Fibroblast of skin of left quadriceps (primary cell): ENCODE data around the gene OLFM4.
"Not testable (repeated sequence)": the region's sequence is repeated elsewhere in the genome, so short reads cannot be mapped to it uniquely, and the experiment has no call there.

Experiments
- DNase-seq, 2 experiments: peaks; one replicate each; pipeline ENCODE4 v3.0.0-alpha.2; 2013; ENCODE audit warnings: low read depth in 2 of 2

OLFM4 gene

DNA sequence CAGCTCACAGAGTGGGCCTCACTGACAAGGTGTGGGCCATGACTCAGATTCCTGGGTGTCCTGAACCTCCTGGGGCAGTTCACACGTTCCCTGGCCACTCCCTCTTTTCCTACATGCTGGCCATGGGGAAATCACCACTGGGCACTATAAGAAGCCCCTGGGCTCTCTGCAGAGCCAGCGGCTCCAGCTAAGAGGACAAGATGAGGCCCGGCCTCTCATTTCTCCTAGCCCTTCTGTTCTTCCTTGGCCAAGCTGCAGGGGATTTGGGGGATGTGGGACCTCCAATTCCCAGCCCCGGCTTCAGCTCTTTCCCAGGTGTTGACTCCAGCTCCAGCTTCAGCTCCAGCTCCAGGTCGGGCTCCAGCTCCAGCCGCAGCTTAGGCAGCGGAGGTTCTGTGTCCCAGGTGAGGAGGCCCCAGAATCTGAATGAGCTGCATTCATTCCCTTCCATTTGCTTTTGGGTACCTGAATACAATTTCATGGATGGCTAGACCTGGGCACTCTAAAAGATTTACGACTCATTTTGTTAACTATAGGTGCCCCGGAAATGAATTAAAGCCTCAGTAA, at the start of gene OLFM4:
Gene OLFM4 (plus strand): TSS at position 177 of the 567 bp plus-strand sequence. CDS start 24 bp downstream, at position 201.
- DNase-seq, result no peak

DNA sequence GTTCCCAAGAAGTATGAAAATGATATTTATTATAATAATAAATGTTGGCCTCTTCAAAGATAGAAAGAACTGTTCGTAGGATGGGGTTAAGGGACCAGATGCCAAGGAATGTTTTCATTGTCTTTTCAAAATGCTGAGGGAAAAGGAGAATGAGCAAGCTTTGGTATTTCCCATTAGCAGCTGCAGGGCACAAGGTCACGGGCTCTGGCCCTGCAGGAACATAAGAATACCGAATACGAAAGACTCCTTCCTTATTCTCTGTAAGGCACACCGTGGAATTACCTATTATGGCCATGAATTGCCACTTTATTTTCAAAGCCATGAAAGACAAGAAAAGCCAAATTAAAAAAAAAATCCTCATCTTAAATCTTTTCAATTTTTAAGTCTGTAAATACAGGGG, 49.6 kb upstream of the OLFM4 start:
- no peak for DNase-seq

GRCh38 chr13:52980695-52981094, 47.9 kb upstream of the OLFM4 start:
- no peak for DNase-seq

GRCh38 chr13:52983836-52984235, 44.8 kb upstream of the OLFM4 start:
- no peak for DNase-seq

- DNase-seq, result no peak
Observed at GRCh38 chr13:52984881-52985363, 43.7 kb upstream of the OLFM4 start.

- DNase-seq, result no peak
Observed at GRCh38 chr13:52991344-52992020, 37.1 kb upstream of the OLFM4 start.

GRCh38 chr13:52992110-52992509, 36.5 kb upstream of the OLFM4 start:
- no peak for DNase-seq

GRCh38 chr13:52994051-52994450, 34.6 kb upstream of the OLFM4 start:
- no peak for DNase-seq

DNA sequence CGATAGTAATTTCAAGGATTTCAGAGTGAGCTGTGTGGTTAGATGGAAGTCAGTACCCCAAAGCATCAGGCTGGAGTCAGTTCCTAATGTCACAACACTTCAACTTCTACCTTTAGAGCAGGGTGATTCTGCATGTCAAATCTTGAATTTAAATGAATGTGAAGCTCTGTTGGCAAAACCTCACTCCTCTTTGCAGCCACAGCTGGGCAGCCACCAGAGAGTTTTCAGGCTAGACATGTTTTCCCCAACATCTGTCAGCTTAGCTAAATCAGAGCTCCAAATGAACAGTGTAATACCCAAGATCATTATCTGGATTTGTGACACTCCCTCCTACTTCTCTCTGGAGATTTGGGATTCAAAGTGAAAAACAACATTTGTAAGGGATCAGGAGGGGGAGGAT, 33.7 kb upstream of the OLFM4 start:
- DNase-seq, result no peak

DNA sequence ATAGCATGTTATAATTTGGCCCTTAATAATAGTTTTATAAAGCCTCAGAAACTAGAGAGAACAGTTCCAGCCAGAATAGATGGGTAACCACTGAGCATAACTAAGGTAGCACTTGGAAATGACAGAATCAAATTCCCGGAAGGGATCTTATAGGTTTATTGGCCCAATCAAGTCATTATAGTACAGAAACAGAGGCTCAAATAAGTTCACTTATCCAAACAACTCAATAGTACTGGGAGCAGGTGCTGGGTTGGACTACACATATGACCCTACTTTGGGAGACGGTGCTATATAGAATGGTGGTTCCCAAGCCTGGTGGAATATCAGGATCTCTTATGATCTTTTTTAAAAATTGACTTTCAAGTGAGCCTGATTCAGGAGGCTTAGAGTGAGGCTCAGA, 32.7 kb upstream of the OLFM4 start:
- DNase-seq, result no peak

GRCh38 chr13:52997951-52998876, 30.4 kb upstream of the OLFM4 start:
- DNase-seq, result no peak

DNA sequence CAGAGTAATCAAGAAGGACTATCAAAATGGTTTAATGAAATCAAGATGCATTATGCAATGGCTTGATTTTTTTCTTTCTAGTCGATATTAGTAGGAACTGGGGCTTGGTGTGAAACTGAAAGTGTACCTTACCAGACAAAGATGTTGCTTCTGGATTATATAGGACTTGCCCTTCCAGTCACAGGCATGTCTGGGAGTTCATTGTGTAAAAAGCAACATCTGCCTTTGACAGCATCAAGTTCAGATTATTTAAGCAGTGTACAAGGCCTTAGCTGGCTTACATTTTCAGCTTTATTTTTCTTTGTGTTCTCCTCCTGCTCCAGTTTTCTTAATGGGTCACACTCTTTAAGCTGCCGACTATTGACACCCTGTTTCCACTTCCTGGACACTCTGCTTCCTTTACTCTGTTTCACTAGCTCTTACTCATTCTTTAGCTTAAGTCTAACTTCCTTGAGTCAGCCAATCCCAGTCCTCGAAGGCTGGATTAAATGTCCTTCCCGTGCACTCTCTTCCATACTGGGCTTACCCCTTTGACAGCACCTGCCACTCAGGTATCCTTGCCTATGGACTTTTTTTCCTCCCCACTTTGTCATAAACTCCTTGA, 29.4 kb upstream of the OLFM4 start:
- no peak for DNase-seq

DNA sequence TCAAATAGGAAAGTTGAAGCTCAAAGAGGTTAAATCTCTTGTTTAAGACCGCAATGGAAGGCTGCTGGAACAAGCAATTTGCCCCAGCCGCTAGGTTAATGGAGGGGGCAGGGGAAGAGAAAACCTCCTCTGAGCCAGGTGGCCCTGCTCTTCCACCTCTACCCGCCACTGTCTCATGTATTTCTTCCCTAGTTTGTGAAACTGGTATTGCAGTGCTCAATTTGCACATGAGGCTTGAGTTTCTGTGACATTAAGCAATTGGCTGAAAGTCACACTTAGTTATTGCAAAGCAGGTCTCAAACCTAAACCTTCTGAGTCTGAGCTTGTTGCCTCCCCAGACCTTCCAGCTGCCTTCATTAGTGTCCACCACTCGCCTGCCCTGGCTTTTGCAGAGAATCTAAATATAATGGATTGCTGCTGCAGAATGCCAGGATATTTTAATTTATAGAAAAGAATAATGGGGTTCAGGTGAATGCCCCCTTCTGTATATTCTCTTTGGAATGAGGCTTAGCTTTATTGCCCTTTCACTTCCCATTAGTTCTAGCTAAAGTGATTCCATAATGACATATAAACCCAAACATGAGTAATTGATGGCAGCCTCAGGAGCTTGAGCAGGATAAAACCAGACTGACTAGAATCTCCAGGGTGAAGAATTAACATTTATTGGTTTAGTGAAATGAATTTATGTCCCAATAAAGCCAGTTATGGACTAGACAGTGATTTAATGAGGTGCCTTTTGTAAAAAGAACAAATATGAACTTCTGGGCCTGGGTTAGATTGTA, 27.0 kb upstream of the OLFM4 start:
- DNase-seq, result no peak

DNA sequence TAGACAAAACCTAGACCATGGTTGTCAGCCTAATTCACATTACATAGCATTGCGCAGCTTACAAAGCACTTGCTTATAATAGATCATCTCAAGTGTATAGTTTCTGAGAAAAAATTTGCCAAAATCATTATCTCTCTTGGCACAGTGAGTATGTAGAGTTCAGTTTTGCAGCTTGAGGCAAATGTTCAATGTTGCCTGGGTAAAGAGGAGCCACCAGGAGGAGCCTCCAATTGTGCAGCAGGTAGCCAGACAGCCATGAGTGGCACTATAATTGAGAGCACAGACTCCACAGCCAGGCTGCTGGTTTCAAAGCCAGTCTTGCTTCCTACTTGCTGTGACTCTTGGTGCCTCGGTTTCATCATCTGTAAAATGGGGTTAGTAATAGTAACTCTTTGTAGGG, 24.0 kb upstream of the OLFM4 start:
- DNase-seq, result no peak

GRCh38 chr13:53005626-53006025, 23.0 kb upstream of the OLFM4 start:
- DNase-seq, result no peak

DNA sequence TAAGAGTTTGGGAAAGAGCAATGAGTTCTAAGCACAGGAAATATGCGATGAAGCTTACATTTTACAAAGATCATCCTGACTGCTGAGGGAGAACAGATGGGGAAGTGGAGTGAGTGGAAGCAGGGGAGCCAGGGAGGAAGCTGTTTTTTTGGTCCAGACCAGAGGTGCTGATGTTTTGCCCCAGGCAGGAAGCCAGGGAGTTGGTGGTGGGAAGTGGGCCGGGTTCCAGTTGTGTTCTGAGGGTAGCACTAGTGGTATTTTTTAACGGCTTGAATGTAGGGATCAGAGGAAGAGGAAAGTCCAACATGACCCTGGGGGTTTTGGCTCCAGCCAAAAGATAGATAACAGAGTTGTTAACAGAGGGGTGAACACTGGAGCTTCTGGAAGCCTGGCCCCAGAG, 20.7 kb upstream of the OLFM4 start:
- no peak for DNase-seq

GRCh38 chr13:53010374-53011105, 18.1 kb upstream of the OLFM4 start:
- DNase-seq, result no peak

DNA sequence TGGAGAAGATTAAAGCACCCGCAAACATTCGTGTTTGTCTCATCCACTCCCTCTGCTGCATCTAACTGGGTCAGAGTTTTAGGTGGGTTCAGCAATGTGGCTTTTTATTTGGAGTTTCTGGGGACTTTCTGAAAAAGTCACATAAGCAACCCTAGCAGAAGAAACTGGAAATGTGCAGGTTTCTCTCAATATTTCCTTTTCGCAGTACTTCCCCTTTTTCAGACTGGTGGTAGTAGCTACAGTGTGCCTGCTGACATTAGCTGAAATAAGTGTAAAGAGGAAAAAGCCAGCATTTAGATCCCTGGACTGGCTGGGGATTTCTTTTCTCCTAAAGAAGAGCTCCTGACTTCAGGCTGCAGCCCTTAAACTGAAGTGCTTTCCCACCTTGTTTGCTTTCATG, 15.9 kb upstream of the OLFM4 start:
- DNase-seq, result no peak

GRCh38 chr13:53013113-53013512, 15.5 kb upstream of the OLFM4 start:
- DNase-seq, result no peak

- not testable (repeated sequence) for DNase-seq
Observed at GRCh38 chr13:53014018-53014417, 14.6 kb upstream of the OLFM4 start.
